ENCODE results near the gene SLC25A51.
"Not testable (repeated sequence)": the region's sequence is repeated elsewhere in the genome, so short reads cannot be mapped to it uniquely, and the experiment has no call there.

The SLC25A51 gene

DNA sequence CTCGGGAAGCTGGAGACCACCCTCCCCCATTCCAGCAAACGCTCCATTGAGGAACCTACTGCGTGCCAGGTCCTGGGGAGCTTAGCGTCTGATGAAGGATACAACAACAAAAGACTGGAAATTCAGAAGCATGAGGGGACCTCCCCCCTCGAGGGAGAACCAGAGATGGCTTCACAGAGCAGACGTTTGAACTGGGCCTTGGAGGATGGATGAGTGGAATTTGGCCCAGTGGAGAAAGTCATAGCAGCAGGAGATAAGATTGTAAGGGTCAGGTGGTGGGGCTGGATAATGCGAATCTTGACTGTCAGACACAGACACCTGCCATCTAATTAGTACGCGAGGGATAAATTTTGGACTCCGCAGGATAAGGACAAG, 1.2 kb upstream of the SLC25A51 start:
- TF ChIP-seq JUND (IDR thresholded peaks at IDR 0.05; ENCODE audit: low read depth): no peak
- no peak for DNase-seq (ENCODE audit: low read depth in 1 of 2, low spot score in 1 of 2)
- in situ Hi-C loops (cut with HindIII; ENCODE audit: low pct_unique_long_range_greater_than_20kb, low sequenced_read_pairs): no loop called here

DNA sequence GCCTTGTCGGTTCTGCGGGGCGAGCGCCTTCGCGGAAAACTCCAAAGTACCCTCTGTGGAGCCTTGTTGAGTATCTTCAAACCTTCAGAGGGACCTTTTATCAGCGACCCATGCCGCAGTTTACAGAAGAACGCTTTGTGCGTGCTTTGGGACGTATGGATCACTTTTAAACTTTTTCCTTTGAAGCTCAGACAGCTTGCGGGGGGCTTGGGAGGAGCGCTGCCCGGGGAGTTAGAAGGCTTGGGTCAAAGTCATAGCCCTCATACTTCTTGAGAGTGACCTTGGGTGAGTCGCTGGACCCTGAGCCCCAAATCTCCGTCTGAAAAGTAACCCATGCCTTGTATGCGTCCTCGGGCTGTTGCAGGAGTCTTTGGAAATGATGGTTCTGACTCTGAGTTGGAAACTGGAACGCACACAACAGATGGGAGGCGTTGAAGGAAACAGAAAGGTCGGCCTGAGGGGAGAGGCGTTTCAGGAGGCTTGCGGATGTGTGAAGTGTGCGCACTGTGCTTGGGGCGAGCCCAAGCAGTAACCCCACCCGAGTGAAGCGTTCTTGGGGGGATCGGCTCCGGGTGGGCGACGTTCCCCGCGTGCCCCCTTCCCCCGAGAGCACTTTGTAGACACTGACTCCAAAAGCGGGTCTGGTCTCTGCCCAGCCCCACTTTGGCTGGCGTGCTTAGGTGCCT, 661 bp upstream of the SLC25A51 start:
- no peak for TF ChIP-seq JUND (IDR thresholded peaks at IDR 0.05; ENCODE audit: low read depth)
- in situ Hi-C loops (cut with HindIII; ENCODE audit: low pct_unique_long_range_greater_than_20kb, low sequenced_read_pairs): no loop called here
- peak in 1 of 2 experiments; percentile 24 for DNase-seq (ENCODE audit: low read depth in 1 of 2, low spot score in 1 of 2)

DNA sequence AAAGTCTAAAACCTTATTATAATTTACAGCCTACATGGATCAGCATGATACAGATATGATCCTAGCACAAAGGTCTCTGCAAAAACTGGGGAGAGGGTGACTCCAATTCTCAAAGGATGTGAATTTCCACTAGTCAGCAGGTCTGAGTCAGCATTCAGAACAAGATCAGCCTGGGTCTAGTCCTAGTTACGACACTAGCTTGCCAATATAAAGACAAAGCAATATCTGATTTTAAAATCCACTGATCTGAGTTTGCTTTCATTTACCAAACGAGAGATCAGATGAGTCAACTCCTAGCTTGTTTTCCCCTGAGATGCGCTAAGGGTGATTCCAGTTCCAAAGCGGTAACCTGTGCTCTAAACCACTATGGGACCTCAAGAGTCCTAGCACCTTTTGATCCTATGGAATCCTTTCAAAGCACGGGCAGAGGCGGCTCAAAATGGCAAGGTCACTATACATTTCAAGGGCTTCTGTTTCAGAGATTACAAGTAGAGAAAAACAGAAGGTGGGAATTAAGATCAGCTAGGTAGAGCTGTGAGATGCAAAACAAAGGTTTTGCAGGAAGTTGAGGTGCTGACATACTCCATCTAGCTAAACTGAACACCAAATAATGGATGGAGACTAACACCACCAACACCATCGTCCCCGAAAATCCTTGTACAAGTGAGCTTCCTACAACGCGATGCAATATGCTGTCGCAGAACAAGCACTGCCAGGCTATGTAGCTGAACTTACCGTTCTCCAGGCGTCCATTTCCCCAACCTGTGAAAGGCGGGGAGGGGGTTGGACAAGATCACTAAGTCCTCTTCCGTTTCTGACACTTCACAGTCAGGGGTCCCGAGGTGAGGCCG, 906 bp downstream of the SLC25A51 start:
- in situ Hi-C loops (cut with HindIII; ENCODE audit: low pct_unique_long_range_greater_than_20kb, low sequenced_read_pairs): no loop called here
- DNase-seq (ENCODE audit: low read depth in 1 of 2, low spot score in 1 of 2): no peak
- no peak for TF ChIP-seq JUND (IDR thresholded peaks at IDR 0.05; ENCODE audit: low read depth)

DNA sequence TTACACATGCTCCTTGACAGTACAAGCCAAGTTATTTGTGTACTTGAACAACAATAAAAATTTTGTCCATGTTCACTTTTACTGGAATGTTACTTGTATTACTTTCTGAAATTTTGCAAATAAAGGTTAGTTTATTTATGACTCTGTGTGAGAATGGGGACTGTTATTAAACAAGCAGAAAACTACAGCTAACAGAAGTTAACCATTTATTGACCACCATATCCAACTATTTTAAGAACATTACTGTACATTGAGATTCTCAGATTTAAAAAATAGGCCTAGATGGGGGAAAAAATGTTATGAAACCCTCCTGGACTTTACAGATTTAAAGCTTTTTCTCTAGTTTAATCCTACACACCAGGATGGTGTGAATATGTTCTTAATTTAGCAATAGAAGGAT, 1.8 kb downstream of the SLC25A51 start:
- in situ Hi-C loops (cut with HindIII; ENCODE audit: low pct_unique_long_range_greater_than_20kb, low sequenced_read_pairs): no loop called here
- no peak for DNase-seq (ENCODE audit: low read depth in 1 of 2, low spot score in 1 of 2)
- no peak for TF ChIP-seq JUND (IDR thresholded peaks at IDR 0.05; ENCODE audit: low read depth)

DNA sequence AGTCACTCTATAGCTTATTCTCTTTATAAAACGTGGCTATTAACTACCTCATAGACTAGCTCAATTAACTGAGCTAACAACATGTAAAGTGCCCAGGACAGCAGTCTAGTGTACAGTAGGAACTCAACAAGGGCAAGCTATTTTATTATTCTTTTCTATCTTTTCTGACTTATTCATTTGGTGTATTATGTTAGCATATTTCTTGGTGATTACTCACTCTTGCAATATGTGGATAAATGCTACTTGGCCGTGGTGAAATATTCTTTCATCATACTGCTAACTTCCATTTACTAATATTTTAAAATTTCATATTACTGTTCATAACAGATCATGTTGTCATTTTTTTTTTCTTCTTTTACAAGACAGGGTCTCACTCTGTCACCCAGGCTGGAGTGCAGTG, 4.9 kb downstream of the SLC25A51 start:
- DNase-seq (ENCODE audit: low read depth in 1 of 2, low spot score in 1 of 2): no peak
- in situ Hi-C loops (cut with HindIII; ENCODE audit: low pct_unique_long_range_greater_than_20kb, low sequenced_read_pairs): no loop called here

DNA sequence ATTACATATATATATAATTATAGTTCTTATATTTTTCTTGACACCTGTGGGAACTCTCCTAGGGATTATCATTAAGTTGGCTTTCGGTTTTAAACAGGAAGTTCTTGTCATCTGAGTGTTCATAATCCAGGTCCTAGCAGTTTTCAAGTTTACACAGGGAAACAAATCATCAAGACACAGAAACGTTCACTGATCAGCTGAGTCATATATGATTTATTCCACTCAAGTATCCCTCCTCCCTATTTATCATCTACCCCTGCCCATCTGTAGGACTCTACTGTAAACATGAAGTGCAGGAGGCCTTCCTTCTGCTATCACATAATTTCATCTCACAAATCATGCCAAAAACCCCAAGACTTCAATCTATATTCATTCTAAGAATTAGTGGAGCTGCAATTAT, 6.3 kb downstream of the SLC25A51 start:
- no peak for DNase-seq (ENCODE audit: low read depth in 1 of 2, low spot score in 1 of 2)
- in situ Hi-C loops (cut with HindIII; ENCODE audit: low pct_unique_long_range_greater_than_20kb, low sequenced_read_pairs): no loop called here
- TF ChIP-seq JUND (IDR thresholded peaks at IDR 0.05; ENCODE audit: low read depth): no peak

More for the DNA sequence above, 4.9 kb downstream of the SLC25A51 start:
- no peak for TF ChIP-seq JUND (IDR thresholded peaks at IDR 0.05; ENCODE audit: low read depth)

DNA sequence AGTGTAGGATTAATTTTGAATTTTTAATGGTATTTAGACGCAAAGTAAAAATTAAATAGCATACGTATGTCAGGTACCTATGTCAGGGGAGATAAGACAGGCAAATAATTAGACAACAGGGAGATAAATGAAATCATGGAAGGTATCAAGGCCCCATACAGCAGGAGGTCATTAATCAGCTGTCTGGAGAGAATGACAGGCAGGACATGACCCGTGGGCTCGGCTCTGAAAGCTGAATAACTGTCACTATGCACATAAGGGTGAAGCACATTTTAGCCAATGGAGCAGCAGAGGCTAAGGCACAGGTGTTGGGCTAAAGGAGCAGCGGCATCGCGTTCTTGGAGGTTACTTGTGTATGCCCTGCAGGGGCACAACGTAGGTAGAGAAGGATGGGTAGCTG, 11.9 kb downstream of the SLC25A51 start:
- DNase-seq (ENCODE audit: low read depth in 1 of 2, low spot score in 1 of 2): no peak
- TF ChIP-seq JUND (IDR thresholded peaks at IDR 0.05; ENCODE audit: low read depth): no peak
- in situ Hi-C loops (cut with HindIII; ENCODE audit: low pct_unique_long_range_greater_than_20kb, low sequenced_read_pairs): no loop called here

DNA sequence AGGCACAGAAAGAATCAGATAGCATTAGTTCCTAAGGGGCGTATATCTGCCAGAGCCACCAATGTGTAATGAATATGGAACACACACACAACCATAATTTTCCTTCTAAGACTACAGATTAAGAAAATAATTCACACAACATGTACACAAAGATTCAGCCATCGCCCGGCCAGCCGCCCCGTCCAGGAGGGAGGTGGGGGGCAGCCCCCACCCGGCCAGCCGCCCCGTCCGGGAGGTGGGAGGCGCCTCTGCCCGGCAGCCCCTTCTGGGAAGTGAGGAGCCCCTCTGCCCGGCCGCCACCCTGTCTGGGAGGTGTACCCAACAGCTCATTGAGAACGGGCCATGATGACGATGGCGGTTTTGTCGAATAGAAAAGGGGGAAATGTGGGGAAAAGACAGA, 12.9 kb downstream of the SLC25A51 start:
- in situ Hi-C loops (cut with HindIII; ENCODE audit: low pct_unique_long_range_greater_than_20kb, low sequenced_read_pairs); DNase-seq (ENCODE audit: low read depth in 1 of 2, low spot score in 1 of 2): not testable (repeated sequence)

DNA sequence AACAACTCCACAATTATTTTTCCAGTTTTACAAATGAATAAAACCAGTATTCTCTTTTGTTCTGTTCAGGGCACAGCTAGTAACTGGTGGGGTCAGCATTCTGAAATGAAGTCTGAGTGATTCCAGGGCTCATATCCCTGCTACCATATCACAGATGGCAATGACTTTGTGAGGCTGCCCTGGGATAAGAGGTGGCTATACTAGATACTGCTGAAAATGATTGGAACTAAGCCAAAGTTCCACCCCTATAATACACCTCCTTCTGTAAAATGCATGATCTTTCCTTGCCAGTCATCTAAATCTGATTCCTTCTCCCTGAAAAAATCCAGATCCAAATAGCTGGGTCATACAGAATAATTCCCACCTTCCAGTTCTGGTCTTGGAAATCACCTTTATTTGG, 14.4 kb downstream of the SLC25A51 start:
- no peak for TF ChIP-seq JUND (IDR thresholded peaks at IDR 0.05; ENCODE audit: low read depth)
- in situ Hi-C loops (cut with HindIII; ENCODE audit: low pct_unique_long_range_greater_than_20kb, low sequenced_read_pairs): no loop called here
- DNase-seq (ENCODE audit: low read depth in 1 of 2, low spot score in 1 of 2): no peak

DNA sequence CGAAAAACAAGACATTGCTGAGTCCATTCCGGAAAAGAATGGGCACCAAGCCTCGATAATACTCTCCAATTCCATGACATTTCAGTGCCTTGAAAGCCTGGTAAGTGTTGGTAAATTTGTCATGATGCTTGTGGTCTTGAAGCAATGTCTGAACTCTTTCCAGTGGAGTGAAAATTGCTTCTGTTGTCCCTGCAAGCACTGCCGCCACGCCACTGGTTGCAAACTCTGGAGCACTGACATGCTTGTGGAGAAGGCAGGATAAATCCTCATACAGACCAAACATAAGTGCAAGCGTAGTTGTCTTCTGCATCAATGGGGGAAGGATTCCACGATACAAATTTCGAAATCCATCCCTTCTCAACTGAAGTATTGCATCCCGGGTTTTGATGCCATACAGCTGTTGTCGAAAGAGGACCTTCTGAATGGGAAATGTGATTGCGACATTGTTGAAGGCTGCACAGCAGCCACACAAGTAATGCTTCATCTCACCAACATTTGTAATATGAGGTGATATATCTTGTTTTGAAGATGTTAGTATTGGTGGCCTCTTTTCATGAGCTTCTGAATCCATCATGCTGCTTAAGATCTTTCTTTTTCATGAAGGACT, 15.8 kb downstream of the SLC25A51 start:
- in situ Hi-C loops (cut with HindIII; ENCODE audit: low pct_unique_long_range_greater_than_20kb, low sequenced_read_pairs); DNase-seq (ENCODE audit: low read depth in 1 of 2, low spot score in 1 of 2): not testable (repeated sequence)

DNA sequence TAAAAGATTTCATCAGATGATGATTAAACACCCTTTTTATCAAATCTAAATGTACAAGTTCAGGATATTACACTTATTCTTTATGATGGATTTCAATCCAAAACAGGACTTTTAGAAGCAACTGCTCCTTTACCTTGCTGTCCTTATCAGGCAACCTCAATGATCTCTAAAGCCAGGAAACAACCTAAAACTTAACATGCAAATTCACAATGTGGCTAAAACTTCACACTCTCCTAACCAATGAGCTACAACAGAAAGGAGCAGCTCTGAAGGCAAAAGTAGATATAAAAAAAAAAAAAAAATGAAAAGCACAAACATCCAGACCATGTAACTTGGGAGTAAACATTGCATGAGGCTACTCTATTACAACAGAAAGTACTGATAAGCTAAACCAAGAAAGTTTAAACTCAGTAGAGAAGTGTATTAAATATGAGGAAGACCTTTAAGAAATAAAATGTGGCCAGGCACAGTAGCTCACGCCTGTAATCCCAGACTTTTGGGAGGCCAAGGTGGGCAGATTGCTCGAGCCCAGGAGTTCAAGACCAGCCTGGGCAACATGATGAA, 22.9 kb downstream of the SLC25A51 start:
- no peak for DNase-seq (ENCODE audit: low read depth in 1 of 2, low spot score in 1 of 2)
- in situ Hi-C loops (cut with HindIII; ENCODE audit: low pct_unique_long_range_greater_than_20kb, low sequenced_read_pairs): no loop called here
- no peak for TF ChIP-seq JUND (IDR thresholded peaks at IDR 0.05; ENCODE audit: low read depth)

DNA sequence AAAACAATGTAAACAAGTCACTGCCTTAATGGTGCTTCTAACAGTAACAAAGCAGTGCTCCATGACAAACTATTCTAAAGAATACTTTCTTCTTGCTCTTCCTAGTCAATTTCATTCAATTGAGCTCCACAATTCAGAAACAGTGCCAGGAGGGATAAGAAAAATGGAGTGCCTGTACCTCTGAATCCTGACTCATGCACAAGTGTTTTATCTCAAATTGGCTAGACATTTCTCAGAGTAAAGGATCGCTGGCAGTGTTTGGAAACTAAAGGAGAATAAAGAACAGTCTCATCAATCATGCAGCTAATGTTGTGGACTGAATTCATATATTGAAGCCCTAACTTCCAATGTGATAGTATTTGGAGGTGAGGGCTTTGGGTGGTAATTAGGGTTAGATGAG, 27.6 kb downstream of the SLC25A51 start:
- TF ChIP-seq JUND (IDR thresholded peaks at IDR 0.05; ENCODE audit: low read depth): no peak
- in situ Hi-C loops (cut with HindIII; ENCODE audit: low pct_unique_long_range_greater_than_20kb, low sequenced_read_pairs): no loop called here
- no peak for DNase-seq (ENCODE audit: low read depth in 1 of 2, low spot score in 1 of 2)

DNA sequence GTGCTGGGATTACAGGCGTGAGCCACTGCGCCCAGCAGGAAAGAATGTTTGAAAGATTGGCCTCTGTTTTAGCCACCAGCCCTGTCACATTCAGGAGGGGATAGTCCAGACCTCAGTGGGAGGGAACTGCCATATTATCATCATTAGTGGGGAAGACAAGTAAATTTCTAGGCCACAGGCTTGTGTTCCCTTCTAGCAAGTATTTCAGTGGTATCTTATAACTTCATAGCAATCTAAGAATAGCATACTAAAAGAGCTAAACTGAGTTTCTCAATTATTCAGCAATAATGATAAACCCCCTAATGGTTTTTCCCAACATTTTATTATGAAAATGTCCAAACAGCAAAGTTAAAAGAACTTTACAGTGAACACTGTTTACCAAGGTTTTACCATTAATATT, 30.0 kb downstream of the SLC25A51 start:
- DNase-seq (ENCODE audit: low read depth in 1 of 2, low spot score in 1 of 2): no peak
- no peak for TF ChIP-seq JUND (IDR thresholded peaks at IDR 0.05; ENCODE audit: low read depth)
- in situ Hi-C loops (cut with HindIII; ENCODE audit: low pct_unique_long_range_greater_than_20kb, low sequenced_read_pairs): no loop called here

All from T47D (cell line).